Esophagus muscularis mucosa (tissue), 3 donors: ENCODE measurements around the gene PHACTR1.

Source experiments
- EP300 ChIP-seq: sonication (generic); formaldehyde crosslinking; IDR thresholded peaks from one replicate; pipeline ENCODE4 v1.6.1; 2017; ENCODE audit warnings: antibody characterized with exemption
- TF ChIP-seq, protein P1 (sequence below), 3 experiments: fragments of 200-600 bp in 2 of 3; fragments of 450-650 bp in 1 of 3; sonication (generic) in 2 of 3; IDR thresholded peaks; one replicate each; pipeline ENCODE4 v1.5.1; 2017 to 2019; ENCODE audit warnings: antibody characterized with exemption in 3 of 3, mild to moderate bottlenecking in 2 of 3, moderate library complexity in 1 of 3

DNA sequence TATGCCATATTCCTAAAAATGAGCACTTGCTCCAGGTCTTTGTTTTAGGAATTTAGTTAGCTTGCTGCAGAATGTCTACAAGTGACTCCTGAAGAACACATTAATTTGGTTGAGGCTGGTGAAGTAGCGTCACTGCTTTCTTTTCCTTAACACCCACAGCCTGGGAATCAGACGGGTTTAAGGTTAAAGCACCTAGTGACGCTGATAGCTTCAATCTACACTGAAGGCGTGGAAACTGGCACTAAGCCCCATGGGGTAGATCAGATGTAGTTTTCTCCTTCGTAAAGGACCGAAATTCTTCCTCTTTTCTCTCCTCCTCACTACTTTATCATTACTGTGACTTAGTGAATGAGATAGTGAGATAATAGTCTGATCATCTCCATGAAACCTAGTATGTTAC lies 521.5 kb downstream of the PHACTR1 start:
- TF ChIP-seq, protein P1, sequence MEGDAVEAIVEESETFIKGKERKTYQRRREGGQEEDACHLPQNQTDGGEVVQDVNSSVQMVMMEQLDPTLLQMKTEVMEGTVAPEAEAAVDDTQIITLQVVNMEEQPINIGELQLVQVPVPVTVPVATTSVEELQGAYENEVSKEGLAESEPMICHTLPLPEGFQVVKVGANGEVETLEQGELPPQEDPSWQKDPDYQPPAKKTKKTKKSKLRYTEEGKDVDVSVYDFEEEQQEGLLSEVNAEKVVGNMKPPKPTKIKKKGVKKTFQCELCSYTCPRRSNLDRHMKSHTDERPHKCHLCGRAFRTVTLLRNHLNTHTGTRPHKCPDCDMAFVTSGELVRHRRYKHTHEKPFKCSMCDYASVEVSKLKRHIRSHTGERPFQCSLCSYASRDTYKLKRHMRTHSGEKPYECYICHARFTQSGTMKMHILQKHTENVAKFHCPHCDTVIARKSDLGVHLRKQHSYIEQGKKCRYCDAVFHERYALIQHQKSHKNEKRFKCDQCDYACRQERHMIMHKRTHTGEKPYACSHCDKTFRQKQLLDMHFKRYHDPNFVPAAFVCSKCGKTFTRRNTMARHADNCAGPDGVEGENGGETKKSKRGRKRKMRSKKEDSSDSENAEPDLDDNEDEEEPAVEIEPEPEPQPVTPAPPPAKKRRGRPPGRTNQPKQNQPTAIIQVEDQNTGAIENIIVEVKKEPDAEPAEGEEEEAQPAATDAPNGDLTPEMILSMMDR (IDR thresholded peaks at IDR 0.05) = no peak
- no peak for TF ChIP-seq EP300
